ACC112 (cell line): ENCODE results near the gene LRRC74A.

Source experiments
- H2AFZ ChIP-seq: fragments of 200-600 bp; sonication (generic); one replicate; pipeline ENCODE4 v1.6.0; 2017; ENCODE audit warnings: antibody characterized with exemption, low read length; ENCODE audit not compliant: unreplicated experiment
- H3K27ac ChIP-seq: fragments of 200-600 bp; sonication (generic); 2 replicates; pipeline ENCODE4 v1.5.1; 2014; ENCODE audit warnings: low read depth, mild to moderate bottlenecking, antibody characterized with exemption, low read length, moderate library complexity
- H3K27me3 ChIP-seq: fragments of 200-600 bp; sonication (generic); 2 replicates; pipeline ENCODE4 v1.6.1; 2014; ENCODE audit warnings: mild to moderate bottlenecking, antibody characterized with exemption, low read length, moderate library complexity, mixed read lengths; ENCODE audit not compliant: insufficient read depth
- H3K36me3 ChIP-seq: fragments of 200-600 bp; sonication (generic); 2 replicates; pipeline ENCODE4 v1.6.1; 2016; ENCODE audit warnings: mild to moderate bottlenecking, antibody characterized with exemption, low read length, moderate library complexity, mixed read lengths; ENCODE audit not compliant: insufficient read depth
- H3K4me1 ChIP-seq: fragments of 200-600 bp; sonication (generic); one replicate; pipeline ENCODE4 v1.6.1; 2016; ENCODE audit warnings: low read length, mixed read lengths; ENCODE audit not compliant: insufficient read depth, unreplicated experiment, control insufficient read depth
- H3K4me3 ChIP-seq: fragments of 200-600 bp; sonication (generic); 2 replicates; pipeline ENCODE4 v1.5.1; 2014; ENCODE audit warnings: mild to moderate bottlenecking, low read depth, low read length
- H3K79me2 ChIP-seq: fragments of 200-600 bp; sonication (generic); one replicate; pipeline ENCODE4 v1.6.0; 2016; ENCODE audit warnings: low read length; ENCODE audit not compliant: control insufficient read depth, unreplicated experiment, insufficient read depth

Gene LRRC74A

DNA sequence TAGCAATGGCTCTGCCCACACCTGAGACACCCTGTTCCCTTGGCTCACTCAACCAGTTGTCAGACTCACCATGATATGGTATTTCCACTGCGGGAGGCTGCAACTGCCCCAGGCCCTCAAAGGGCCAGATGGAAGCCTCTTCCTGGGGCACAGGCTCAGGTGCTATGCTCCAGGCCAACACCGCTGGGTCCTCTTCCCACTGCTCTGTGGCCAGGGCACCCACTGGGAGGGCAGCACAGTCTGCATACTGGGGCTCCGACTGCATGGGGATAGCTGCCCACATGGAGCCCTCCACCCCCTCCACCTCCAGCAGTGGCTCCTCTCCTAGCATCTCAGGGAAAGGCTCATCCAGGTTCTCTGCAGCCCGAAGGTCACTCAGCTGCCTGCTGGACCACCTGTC lies 17.2 kb upstream of the LRRC74A start:
- no peaks in the 10 kb centered on the region for H3K36me3 ChIP-seq
- H2AFZ ChIP-seq: no peak overlapping the region
- peaks cover 4% of the 10 kb centered on the region for H3K79me2 ChIP-seq
- H3K27me3 ChIP-seq: no peaks in the 10 kb centered on the region
- no peak overlapping the region for H3K4me3 ChIP-seq
- no peak overlapping the region for H3K27ac ChIP-seq
- peaks cover 3% of the 10 kb centered on the region for H3K4me1 ChIP-seq

GRCh38 chr14:76810525-76810924 lies 15.7 kb upstream of the LRRC74A start:
- H3K27ac ChIP-seq: no peak overlapping the region
- no peaks in the 10 kb centered on the region for H3K36me3 ChIP-seq
- H2AFZ ChIP-seq: peak overlapping the region; percentile 49
- peaks cover 3% of the 10 kb centered on the region for H3K4me1 ChIP-seq
- H3K79me2 ChIP-seq: peaks cover 4% of the 10 kb centered on the region
- peak overlapping the region; percentile 93 for H3K4me3 ChIP-seq
- H3K27me3 ChIP-seq: no peaks in the 10 kb centered on the region

- H3K4me1 ChIP-seq: peaks cover 3% of the 10 kb centered on the region
- H3K36me3 ChIP-seq: no peaks in the 10 kb centered on the region
- H3K4me3 ChIP-seq: peak overlapping the region; percentile 93
- H3K79me2 ChIP-seq: peaks cover 4% of the 10 kb centered on the region
- no peak overlapping the region for H3K27ac ChIP-seq
- no peaks in the 10 kb centered on the region for H3K27me3 ChIP-seq
- H2AFZ ChIP-seq: peak overlapping the region; percentile 49
Measured at GRCh38 chr14:76810953-76811400, 15.2 kb upstream of the LRRC74A start.

GRCh38 chr14:76811561-76811960 lies 14.6 kb upstream of the LRRC74A start:
- no peak overlapping the region for H3K27ac ChIP-seq
- H2AFZ ChIP-seq: no peak overlapping the region
- H3K4me3 ChIP-seq: peak overlapping the region; percentile 93
- H3K27me3 ChIP-seq: peaks cover 3% of the 10 kb centered on the region
- no peaks in the 10 kb centered on the region for H3K36me3 ChIP-seq
- peaks cover 4% of the 10 kb centered on the region for H3K79me2 ChIP-seq
- H3K4me1 ChIP-seq: peaks cover 3% of the 10 kb centered on the region

DNA sequence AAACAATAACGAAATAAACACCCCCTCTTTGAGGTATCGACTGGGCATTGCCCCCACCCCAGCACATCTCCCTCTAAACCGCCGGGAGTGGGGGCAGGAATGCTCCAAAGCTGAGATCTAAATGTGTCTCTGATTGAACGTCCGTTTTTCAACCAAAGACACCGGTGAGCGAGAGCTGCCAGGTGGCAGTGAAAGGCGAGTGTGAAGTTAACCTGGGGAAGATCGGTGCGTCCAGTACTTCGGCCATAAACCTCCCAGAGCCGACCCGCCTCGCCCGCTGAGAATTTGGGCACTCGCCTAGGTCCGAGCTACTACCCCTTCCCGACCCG lies 14.2 kb upstream of the LRRC74A start:
- peaks cover 8% of the 10 kb centered on the region for H3K27me3 ChIP-seq
- H3K79me2 ChIP-seq: peaks cover 4% of the 10 kb centered on the region
- H3K4me1 ChIP-seq: peaks cover 3% of the 10 kb centered on the region
- H3K27ac ChIP-seq: no peak overlapping the region
- H3K4me3 ChIP-seq: peak overlapping the region; percentile 93
- peak overlapping the region; percentile 98 for H2AFZ ChIP-seq
- no peaks in the 10 kb centered on the region for H3K36me3 ChIP-seq

DNA sequence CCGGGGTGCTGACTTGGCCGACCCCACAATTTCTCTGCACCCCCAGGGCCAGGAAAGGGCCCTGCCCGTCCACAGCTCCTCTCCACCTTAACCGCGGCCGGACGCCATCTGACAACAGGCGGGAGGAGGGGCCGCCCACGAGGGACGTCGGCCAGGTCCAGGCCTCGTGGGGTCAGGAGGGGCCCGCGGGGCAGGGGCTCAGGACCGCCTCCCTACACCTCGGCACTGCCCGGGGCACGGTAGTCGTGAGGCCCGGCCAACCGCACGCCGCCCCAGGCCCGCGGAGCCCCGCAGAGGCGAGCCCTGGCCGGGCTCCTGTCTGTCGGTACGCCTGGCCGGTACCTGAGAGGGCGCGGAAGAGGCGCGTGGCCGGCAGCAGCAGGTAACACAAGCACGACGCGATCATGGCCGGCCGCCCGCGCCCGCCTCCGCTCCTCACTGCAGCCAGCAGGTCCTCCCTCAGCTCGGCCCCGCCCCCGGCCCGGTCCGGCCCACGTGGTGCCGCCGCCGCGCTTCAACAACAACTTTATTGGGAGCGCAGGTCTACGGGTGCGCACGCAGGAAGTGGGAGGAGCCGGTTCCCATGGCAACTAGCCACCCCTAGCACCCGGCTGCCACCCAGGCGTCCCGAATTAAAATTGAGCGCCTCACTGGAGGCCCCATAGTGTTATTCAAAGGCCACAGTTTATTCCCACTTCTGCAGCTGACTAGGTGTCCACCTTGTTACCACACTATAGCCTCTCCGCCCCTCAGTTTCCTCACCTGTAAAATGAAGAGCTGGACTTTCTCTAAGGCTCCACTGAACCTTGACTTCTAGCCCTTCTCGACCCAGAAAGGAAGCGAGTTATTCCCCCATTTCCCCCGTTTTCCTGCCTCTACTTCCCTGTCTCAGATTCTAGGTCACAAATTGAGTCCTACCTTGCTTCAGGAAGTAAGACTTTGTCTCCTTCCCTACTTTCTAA lies 13.5 kb upstream of the LRRC74A start, which contains the start of gene ANGEL1:
ANGEL1 (minus strand) TSS at position 461 of the 962 bp plus-strand sequence; CDS start at position 406, 55 bp downstream.
- peaks cover 14% of the 10 kb centered on the region for H3K27me3 ChIP-seq
- H3K27ac ChIP-seq: no peak within 1 kb of the TSS
- H3K4me3 ChIP-seq: peak within 1 kb of the TSS; percentile 93

DNA sequence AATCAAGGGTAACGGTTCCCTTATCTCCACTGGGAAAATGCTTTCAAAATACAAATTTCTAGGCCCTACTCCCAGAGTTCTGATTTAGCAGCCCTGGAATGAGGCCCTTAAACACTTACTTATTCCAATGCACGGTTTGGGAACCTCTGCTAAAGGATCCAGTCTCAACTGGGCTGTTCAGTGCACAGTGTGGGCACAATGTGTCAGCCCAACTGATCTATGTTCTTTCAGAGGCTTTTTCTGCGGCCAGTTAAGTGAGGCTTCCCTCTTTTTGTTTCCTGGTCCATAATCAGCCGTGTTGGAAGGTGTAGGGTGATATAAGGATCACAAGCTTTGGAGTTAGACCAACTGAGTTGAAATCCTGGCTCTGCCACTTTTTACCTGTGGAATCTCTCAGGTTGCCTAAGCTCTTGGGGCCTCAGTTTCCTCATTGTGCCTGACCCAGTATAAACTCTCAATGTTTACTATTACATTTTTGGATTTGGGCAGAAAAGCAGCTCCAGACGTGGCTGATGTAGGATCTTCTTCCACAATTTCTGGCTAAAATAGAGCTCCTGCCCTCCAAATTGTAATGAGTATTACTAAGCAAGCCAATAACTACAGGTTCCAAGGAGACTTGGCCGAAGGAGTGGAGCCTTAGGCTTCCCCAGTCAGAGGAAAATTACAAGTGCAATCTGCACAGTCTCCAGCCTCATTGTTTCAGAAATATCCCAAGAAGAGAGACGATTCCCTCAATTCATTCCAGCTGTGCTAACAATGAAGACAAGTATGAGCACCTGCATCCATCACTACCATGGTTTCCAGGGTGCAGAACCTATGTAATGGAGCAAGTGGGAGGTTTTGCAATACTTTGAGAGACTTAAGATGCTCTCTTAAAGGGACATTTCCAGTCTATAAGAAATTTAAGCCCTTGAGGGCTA lies 11.2 kb upstream of the LRRC74A start:
- no peak overlapping the region for H3K4me3 ChIP-seq
- peaks cover 2% of the 10 kb centered on the region for H3K79me2 ChIP-seq
- peaks cover 30% of the 10 kb centered on the region for H3K27me3 ChIP-seq
- H3K27ac ChIP-seq: no peak overlapping the region
- H3K36me3 ChIP-seq: no peaks in the 10 kb centered on the region
- H2AFZ ChIP-seq: no peak overlapping the region
- H3K4me1 ChIP-seq: peaks cover 3% of the 10 kb centered on the region

More for the DNA sequence above, 13.5 kb upstream of the LRRC74A start, which contains the start of gene ANGEL1:
- peak within 1 kb of the TSS; percentile 98 for H2AFZ ChIP-seq
- peaks cover 4% of the 10 kb centered on the region for H3K79me2 ChIP-seq
- H3K36me3 ChIP-seq: no peaks in the 10 kb centered on the region
- peaks cover 3% of the 10 kb centered on the region for H3K4me1 ChIP-seq

- no peak overlapping the region for H2AFZ ChIP-seq
- no peak overlapping the region for H3K4me3 ChIP-seq
- H3K4me1 ChIP-seq: no peaks in the 10 kb centered on the region
- no peak overlapping the region for H3K27ac ChIP-seq
- peaks cover 51% of the 10 kb centered on the region for H3K27me3 ChIP-seq
- H3K79me2 ChIP-seq: no peaks in the 10 kb centered on the region
- no peaks in the 10 kb centered on the region for H3K36me3 ChIP-seq
Measured at GRCh38 chr14:76820700-76821099, 5.5 kb upstream of the LRRC74A start.

DNA sequence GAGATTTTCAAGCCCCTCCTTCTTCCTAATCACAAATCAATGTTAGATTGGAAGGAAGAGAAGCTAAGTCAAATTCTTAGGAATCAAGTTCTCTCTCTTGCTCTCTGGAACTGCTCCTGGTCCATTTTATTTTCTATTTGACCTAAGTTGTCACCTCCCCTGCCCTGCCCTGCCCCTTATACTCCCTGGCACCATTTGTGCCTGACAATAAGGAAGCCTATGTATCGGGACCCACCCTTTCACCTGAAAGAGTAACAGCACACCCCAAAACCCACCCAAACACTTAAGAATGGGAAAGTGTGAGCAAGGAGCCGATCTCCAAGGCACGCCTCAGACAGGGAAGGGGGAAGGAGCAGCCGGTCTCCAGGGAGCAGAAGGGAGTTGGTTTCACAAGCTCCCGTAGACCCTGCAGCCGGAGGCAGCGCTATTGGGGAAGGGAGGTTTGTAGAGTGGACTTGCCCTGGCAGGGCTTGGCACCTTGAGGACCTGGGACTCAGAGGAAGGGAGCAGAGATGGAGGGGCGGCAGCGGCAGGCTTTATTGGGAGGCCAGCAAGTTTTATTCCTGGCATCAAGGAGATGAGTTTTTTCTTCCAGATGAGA lies 1.6 kb downstream of the LRRC74A start:
- H3K27me3 ChIP-seq: peaks cover 35% of the 10 kb centered on the region; the same call in 1 of the 2 replicates

More for the DNA sequence above, 1.6 kb downstream of the LRRC74A start:
- Histone ChIP-seq H3K4me3 (peak overlapping the region; percentile 68), H3K4me1 (no peaks in the 10 kb centered on the region), H2AFZ (peak overlapping the region; percentile 55), H3K79me2 (no peaks in the 10 kb centered on the region), H3K27ac (no peak overlapping the region), H3K36me3 (no peaks in the 10 kb centered on the region)
